ENCODE results near the gene WWP2.

GRCh38 chr16:69894676-69895075 is 132.5 kb downstream of the WWP2 start:
- TF ChIP-seq, protein P1, sequence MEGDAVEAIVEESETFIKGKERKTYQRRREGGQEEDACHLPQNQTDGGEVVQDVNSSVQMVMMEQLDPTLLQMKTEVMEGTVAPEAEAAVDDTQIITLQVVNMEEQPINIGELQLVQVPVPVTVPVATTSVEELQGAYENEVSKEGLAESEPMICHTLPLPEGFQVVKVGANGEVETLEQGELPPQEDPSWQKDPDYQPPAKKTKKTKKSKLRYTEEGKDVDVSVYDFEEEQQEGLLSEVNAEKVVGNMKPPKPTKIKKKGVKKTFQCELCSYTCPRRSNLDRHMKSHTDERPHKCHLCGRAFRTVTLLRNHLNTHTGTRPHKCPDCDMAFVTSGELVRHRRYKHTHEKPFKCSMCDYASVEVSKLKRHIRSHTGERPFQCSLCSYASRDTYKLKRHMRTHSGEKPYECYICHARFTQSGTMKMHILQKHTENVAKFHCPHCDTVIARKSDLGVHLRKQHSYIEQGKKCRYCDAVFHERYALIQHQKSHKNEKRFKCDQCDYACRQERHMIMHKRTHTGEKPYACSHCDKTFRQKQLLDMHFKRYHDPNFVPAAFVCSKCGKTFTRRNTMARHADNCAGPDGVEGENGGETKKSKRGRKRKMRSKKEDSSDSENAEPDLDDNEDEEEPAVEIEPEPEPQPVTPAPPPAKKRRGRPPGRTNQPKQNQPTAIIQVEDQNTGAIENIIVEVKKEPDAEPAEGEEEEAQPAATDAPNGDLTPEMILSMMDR (IDR thresholded peaks at IDR 0.05; ENCODE audit: poor library complexity, severe bottlenecking): no peak
- TF ChIP-seq POLR2AphosphoS5 (IDR thresholded peaks at IDR 0.05): no peak
- TF ChIP-seq, protein P2, sequence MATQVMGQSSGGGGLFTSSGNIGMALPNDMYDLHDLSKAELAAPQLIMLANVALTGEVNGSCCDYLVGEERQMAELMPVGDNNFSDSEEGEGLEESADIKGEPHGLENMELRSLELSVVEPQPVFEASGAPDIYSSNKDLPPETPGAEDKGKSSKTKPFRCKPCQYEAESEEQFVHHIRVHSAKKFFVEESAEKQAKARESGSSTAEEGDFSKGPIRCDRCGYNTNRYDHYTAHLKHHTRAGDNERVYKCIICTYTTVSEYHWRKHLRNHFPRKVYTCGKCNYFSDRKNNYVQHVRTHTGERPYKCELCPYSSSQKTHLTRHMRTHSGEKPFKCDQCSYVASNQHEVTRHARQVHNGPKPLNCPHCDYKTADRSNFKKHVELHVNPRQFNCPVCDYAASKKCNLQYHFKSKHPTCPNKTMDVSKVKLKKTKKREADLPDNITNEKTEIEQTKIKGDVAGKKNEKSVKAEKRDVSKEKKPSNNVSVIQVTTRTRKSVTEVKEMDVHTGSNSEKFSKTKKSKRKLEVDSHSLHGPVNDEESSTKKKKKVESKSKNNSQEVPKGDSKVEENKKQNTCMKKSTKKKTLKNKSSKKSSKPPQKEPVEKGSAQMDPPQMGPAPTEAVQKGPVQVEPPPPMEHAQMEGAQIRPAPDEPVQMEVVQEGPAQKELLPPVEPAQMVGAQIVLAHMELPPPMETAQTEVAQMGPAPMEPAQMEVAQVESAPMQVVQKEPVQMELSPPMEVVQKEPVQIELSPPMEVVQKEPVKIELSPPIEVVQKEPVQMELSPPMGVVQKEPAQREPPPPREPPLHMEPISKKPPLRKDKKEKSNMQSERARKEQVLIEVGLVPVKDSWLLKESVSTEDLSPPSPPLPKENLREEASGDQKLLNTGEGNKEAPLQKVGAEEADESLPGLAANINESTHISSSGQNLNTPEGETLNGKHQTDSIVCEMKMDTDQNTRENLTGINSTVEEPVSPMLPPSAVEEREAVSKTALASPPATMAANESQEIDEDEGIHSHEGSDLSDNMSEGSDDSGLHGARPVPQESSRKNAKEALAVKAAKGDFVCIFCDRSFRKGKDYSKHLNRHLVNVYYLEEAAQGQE (IDR thresholded peaks at IDR 0.05; ENCODE audit: borderline replicate concordance): no peak
